Uterus (tissue), 2 donors: ENCODE data around the gene ASPHD2.

Experiments used
- POLR2A ChIP-seq, 2 donors: fragments of 450-650 bp; IDR thresholded peaks; one replicate each; pipeline ENCODE4 v1.6.1; 2016; ENCODE audit warnings: antibody characterized with exemption in 2 of 2, mild to moderate bottlenecking in 1 of 2, moderate library complexity in 1 of 2
- TF ChIP-seq, protein P1 (sequence below), 4 experiments: fragments of 200-600 bp in 2 of 4; fragments of 450-650 bp in 2 of 4; sonication (generic) in 2 of 4; IDR thresholded peaks; one replicate each; pipeline ENCODE4 v1.5.1; 2016 to 2019; ENCODE audit warnings: antibody characterized with exemption in 4 of 4, mild to moderate bottlenecking in 2 of 4, moderate library complexity in 1 of 4

DNA sequence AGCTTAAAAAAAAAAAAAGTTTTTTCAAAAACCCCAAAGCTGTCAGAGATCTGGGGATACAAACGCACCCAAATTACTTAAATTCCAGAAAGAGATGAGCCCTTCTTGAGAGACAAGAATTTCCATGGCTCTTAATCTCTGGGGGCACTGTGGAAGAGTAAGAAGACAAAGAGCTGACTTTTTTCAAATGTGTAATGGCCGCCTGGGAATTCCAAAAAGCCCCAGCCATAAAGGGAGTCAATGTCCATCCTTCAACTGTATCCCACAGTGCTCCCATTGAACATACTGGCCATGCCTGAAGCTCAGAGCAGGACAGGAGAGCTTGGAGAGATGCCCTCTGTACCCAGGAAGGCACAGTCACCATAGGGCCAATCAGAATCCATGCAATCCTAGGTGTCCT lies 37.4 kb upstream of the ASPHD2 start:
- TF ChIP-seq, protein P1, sequence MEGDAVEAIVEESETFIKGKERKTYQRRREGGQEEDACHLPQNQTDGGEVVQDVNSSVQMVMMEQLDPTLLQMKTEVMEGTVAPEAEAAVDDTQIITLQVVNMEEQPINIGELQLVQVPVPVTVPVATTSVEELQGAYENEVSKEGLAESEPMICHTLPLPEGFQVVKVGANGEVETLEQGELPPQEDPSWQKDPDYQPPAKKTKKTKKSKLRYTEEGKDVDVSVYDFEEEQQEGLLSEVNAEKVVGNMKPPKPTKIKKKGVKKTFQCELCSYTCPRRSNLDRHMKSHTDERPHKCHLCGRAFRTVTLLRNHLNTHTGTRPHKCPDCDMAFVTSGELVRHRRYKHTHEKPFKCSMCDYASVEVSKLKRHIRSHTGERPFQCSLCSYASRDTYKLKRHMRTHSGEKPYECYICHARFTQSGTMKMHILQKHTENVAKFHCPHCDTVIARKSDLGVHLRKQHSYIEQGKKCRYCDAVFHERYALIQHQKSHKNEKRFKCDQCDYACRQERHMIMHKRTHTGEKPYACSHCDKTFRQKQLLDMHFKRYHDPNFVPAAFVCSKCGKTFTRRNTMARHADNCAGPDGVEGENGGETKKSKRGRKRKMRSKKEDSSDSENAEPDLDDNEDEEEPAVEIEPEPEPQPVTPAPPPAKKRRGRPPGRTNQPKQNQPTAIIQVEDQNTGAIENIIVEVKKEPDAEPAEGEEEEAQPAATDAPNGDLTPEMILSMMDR (IDR thresholded peaks at IDR 0.05), result no peak
- TF ChIP-seq POLR2A (IDR thresholded peaks at IDR 0.05), result no peak
